Loucy (cell line): Measurements from ENCODE around the gene IGF2BP3.

ENCODE experiments used
- EZH2phosphoT487 ChIP-seq: fragments of 200-600 bp; IDR thresholded peaks from 2 replicates; pipeline ENCODE4 v1.6.1; 2018; ENCODE audit warnings: antibody characterized with exemption, mild to moderate bottlenecking, moderate library complexity, borderline replicate concordance
- TF ChIP-seq, protein P1 (sequence below): fragments of 200-600 bp; sonication (generic); conservative IDR thresholded peaks from 2 replicates; pipeline ENCODE4 v1.5.1; 2014; ENCODE audit warnings: mild to moderate bottlenecking, antibody characterized with exemption, low read length

DNA sequence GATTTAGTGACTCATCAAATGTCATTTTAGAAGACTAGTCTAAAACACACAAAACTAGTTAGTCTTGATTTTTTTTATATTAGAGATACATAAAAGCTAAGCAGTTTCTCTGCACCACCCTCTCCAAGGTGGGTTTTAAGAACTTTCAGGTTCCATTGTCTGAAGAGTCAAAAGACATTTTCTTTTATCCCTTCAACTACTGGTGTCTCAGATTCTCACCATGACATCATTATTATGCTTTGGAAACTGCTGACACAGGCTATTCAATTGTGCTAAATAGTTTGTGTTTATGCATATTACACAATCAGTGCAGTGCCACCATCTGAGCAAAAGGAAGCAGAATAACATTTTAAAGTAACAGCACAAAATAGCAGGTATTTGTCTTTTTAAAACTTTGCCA lies 52.2 kb downstream of the IGF2BP3 start:
- TF ChIP-seq, protein P1, sequence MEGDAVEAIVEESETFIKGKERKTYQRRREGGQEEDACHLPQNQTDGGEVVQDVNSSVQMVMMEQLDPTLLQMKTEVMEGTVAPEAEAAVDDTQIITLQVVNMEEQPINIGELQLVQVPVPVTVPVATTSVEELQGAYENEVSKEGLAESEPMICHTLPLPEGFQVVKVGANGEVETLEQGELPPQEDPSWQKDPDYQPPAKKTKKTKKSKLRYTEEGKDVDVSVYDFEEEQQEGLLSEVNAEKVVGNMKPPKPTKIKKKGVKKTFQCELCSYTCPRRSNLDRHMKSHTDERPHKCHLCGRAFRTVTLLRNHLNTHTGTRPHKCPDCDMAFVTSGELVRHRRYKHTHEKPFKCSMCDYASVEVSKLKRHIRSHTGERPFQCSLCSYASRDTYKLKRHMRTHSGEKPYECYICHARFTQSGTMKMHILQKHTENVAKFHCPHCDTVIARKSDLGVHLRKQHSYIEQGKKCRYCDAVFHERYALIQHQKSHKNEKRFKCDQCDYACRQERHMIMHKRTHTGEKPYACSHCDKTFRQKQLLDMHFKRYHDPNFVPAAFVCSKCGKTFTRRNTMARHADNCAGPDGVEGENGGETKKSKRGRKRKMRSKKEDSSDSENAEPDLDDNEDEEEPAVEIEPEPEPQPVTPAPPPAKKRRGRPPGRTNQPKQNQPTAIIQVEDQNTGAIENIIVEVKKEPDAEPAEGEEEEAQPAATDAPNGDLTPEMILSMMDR = no peak
- TF ChIP-seq EZH2phosphoT487 = no peak
